PC-3 (cell line): ENCODE data around the gene UNC13C.

Experiments used
- CTCF ChIP-seq: fragments of 300-600 bp; sonication (generic); conservative IDR thresholded peaks from 2 replicates; pipeline ENCODE4 v1.5.1; 2017; ENCODE audit warnings: antibody characterized with exemption, low read depth, mild to moderate bottlenecking, low read length
- EZH2 ChIP-seq: fragments of 300-600 bp; sonication (generic); IDR thresholded peaks from one replicate; pipeline ENCODE4 v1.6.1; 2017; ENCODE audit warnings: antibody characterized with exemption, mild to moderate bottlenecking, low read length; ENCODE audit not compliant: unreplicated experiment

- TF ChIP-seq CTCF: no peak
- no peak for TF ChIP-seq EZH2
Measured at GRCh38 chr15:54277834-54278233, 299.6 kb downstream of the UNC13C start.
